ENCODE measurements around the gene CPM.

CPM gene

GRCh38 chr12:68918960-68919359, 14.0 kb downstream of the CPM start:
- Histone ChIP-seq H3K27me3 (0 out of 2 replicates have a peak, but pooled peaks cover 3% of the 10 kb centered on the region), H3K36me3 (no peaks in the 10 kb centered on the region), H3K4me3 (ENCODE audit: low read depth, low read length) (no peak overlapping the region), H3K9me3 (no peaks in the 10 kb centered on the region), H3K4me1 (no peaks in the 10 kb centered on the region)
- DNase-seq: no peak
- TF ChIP-seq CTCF (IDR thresholded peaks at IDR 0.05; ENCODE audit: low read depth, low read length): no peak

GRCh38 chr12:68915055-68915454, 17.9 kb downstream of the CPM start:
- no peaks in the 10 kb centered on the region for H3K4me1 ChIP-seq
- DNase-seq: no peak

GRCh38 chr12:68913682-68914081, 19.3 kb downstream of the CPM start:
- no peaks in the 10 kb centered on the region for H3K36me3 ChIP-seq
- no peaks in the 10 kb centered on the region for H3K4me1 ChIP-seq
- peaks cover 3% of the 10 kb centered on the region; the same call in 1 of the 2 replicates for H3K27me3 ChIP-seq
- no peak overlapping the region for H3K4me3 ChIP-seq (ENCODE audit: low read depth, low read length)
- no peaks in the 10 kb centered on the region for H3K9me3 ChIP-seq
- TF ChIP-seq CTCF (IDR thresholded peaks at IDR 0.05; ENCODE audit: low read depth, low read length): no peak
- no peak for DNase-seq

More at GRCh38 chr12:68915055-68915454, 17.9 kb downstream of the CPM start:
- H3K9me3 ChIP-seq: no peaks in the 10 kb centered on the region
- H3K36me3 ChIP-seq: no peaks in the 10 kb centered on the region
- H3K27me3 ChIP-seq: peaks cover 3% of the 10 kb centered on the region; the same call in 1 of the 2 replicates
- H3K4me3 ChIP-seq (ENCODE audit: low read depth, low read length): no peak overlapping the region
- no peak for TF ChIP-seq CTCF (IDR thresholded peaks at IDR 0.05; ENCODE audit: low read depth, low read length)

- no peak overlapping the region for H3K4me3 ChIP-seq (ENCODE audit: low read depth, low read length)
- H3K4me1 ChIP-seq: no peaks in the 10 kb centered on the region
- TF ChIP-seq CTCF (IDR thresholded peaks at IDR 0.05; ENCODE audit: low read depth, low read length): no peak
- H3K9me3 ChIP-seq: no peaks in the 10 kb centered on the region
- H3K36me3 ChIP-seq: no peaks in the 10 kb centered on the region
- no peak for DNase-seq
- peaks cover 3% of the 10 kb centered on the region; the same call in 1 of the 2 replicates for H3K27me3 ChIP-seq
Observed at GRCh38 chr12:68912916-68913315, 20.1 kb downstream of the CPM start.

GRCh38 chr12:68911197-68911718, 21.7 kb downstream of the CPM start:
- H3K4me1 ChIP-seq: no peaks in the 10 kb centered on the region
- H3K27me3 ChIP-seq: peaks cover 3% of the 10 kb centered on the region; the same call in 1 of the 2 replicates
- no peak for DNase-seq
- H3K36me3 ChIP-seq: no peaks in the 10 kb centered on the region
- no peak overlapping the region for H3K4me3 ChIP-seq (ENCODE audit: low read depth, low read length)
- H3K9me3 ChIP-seq: no peaks in the 10 kb centered on the region
- TF ChIP-seq CTCF (IDR thresholded peaks at IDR 0.05; ENCODE audit: low read depth, low read length): no peak

- no peaks in the 10 kb centered on the region for H3K4me1 ChIP-seq
Observed at GRCh38 chr12:68910128-68910527, 22.8 kb downstream of the CPM start.

More at GRCh38 chr12:68910128-68910527, 22.8 kb downstream of the CPM start:
- Histone ChIP-seq H3K36me3 (no peaks in the 10 kb centered on the region), H3K9me3 (no peaks in the 10 kb centered on the region), H3K27me3 (peaks cover 3% of the 10 kb centered on the region; the same call in 1 of the 2 replicates), H3K4me3 (ENCODE audit: low read depth, low read length) (no peak overlapping the region)
- no peak for TF ChIP-seq CTCF (IDR thresholded peaks at IDR 0.05; ENCODE audit: low read depth, low read length)
- no peak for DNase-seq
